Keratinocyte (primary cell): Measurements from ENCODE around the gene ZNRD2.

Source experiments
- CTCF ChIP-seq, 3 experiments: IDR thresholded peaks in 1 of 3; conservative IDR thresholded peaks in 1 of 3; optimal IDR thresholded peaks in 1 of 3; 2 replicates in 2 of 3; 3 replicates in 1 of 3; pipeline versions ENCODE3 to v1.5.1; 2011; ENCODE audit warnings: low read length in 3 of 3, mild to moderate bottlenecking in 3 of 3, moderate library complexity in 2 of 3, control low read depth in 1 of 3, inconsistent platforms in 1 of 3; ENCODE audit not compliant: insufficient read depth in 2 of 3; ENCODE audit errors: extremely low read depth in 1 of 3
- EZH2 ChIP-seq: IDR thresholded peaks from one replicate; pipeline ENCODE4 v1.6.1; 2012; ENCODE audit warnings: inconsistent platforms, mild to moderate bottlenecking, low read length, moderate library complexity

- TF ChIP-seq CTCF (optimal IDR thresholded peaks at IDR 0.05 in 1 of 3, IDR thresholded peaks at IDR 0.05 in 1 of 3, conservative IDR thresholded peaks at IDR 0.05 in 1 of 3; ENCODE audit: extremely low read depth in 1 of 3, insufficient read depth in 2 of 3, low read length in 3 of 3) (peak; percentile 38 to 46 (median 41)), EZH2 (no peak)
Measured at GRCh38 chr11:65530157-65530496, 40.1 kb upstream of the ZNRD2 start.
